ENCODE results near the gene IL31RA.

IL31RA gene

DNA sequence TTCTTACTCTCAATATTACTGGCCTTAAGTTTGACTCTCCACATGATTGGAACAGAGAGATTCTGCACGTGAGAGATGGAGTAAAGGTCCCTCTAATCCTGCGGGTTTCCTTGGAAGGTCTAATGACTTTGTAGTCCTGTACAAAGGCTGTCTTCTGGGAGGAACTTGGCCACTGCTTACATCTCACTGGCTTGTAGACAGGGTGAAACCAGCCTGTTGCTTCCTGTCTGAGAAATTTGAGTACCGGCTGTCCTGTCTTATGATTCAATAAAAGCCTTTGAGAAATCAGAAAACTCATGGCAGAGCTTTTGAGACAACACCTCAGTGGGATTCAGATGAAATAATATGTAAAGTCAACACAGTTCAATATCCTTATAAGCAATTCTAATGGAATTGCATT, 43.0 kb downstream of the IL31RA start:
- no peak for TF ChIP-seq EZH2phosphoT487 (conservative IDR thresholded peaks at IDR 0.05; ENCODE audit: low read length)
- no peak for TF ChIP-seq CTCF (IDR thresholded peaks at IDR 0.05; ENCODE audit: insufficient read depth, low read length, poor library complexity, severe bottlenecking)

DNA sequence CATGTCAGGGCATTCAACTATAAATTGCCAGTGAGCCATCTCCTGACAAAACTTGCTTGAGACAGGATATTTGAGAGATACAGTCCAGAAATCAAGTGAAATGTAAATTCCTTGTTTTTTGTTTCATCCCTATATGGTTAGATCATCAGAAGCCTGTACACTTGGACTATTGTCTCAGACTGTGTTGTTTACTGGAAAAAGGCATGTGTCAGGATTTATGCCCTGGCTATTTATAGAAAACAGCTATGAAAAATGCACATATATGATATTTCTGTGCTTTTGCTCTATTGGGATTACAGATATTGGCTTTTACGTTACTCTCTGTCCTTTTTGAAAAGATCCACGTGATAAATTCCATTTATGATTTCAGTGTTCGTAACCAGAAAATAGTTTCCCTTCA, 44.2 kb downstream of the IL31RA start:
- Histone ChIP-seq H3K9ac (ENCODE audit: low read length) (no peak overlapping the region), H3K27me3 (ENCODE audit: low read length) (no peaks in the 10 kb centered on the region), H3K4me3 (ENCODE audit: insufficient read depth, low read length, poor library complexity, severe bottlenecking) (no peak overlapping the region), H3K4me2 (ENCODE audit: low read depth, low read length, poor library complexity, severe bottlenecking) (no peak overlapping the region), H3F3A (ENCODE audit: insufficient read depth) (no peaks in the 10 kb centered on the region), H4K20me1 (ENCODE audit: low read depth, low read length) (no peaks in the 10 kb centered on the region), H3K9me2 (replicated peaks; ENCODE audit: insufficient read depth, low read length) (no peaks in the 10 kb centered on the region), H2AFZ (ENCODE audit: low read depth, low read length, severe bottlenecking) (no peak overlapping the region), H3K27ac (ENCODE audit: low read depth, low read length) (no peak overlapping the region), H3K9me3 (ENCODE audit: insufficient read depth, low read length) (no peaks in the 10 kb centered on the region), H3K36me3 (ENCODE audit: low read length) (no peaks in the 10 kb centered on the region), H3K79me2 (ENCODE audit: insufficient read depth, low read length) (no peaks in the 10 kb centered on the region)
- no peak for TF ChIP-seq EZH2phosphoT487 (conservative IDR thresholded peaks at IDR 0.05; ENCODE audit: low read length)
- no peak for TF ChIP-seq CTCF (IDR thresholded peaks at IDR 0.05; ENCODE audit: insufficient read depth, low read length, poor library complexity, severe bottlenecking)

More for the DNA sequence above, 43.0 kb downstream of the IL31RA start:
- Histone ChIP-seq H3K4me2 (ENCODE audit: low read depth, low read length, poor library complexity, severe bottlenecking) (no peak overlapping the region), H3K4me3 (ENCODE audit: insufficient read depth, low read length, poor library complexity, severe bottlenecking) (no peak overlapping the region), H3K9me2 (replicated peaks; ENCODE audit: insufficient read depth, low read length) (no peaks in the 10 kb centered on the region), H2AFZ (ENCODE audit: low read depth, low read length, severe bottlenecking) (no peak overlapping the region), H3K27ac (ENCODE audit: low read depth, low read length) (no peak overlapping the region), H3K79me2 (ENCODE audit: insufficient read depth, low read length) (no peaks in the 10 kb centered on the region), H4K20me1 (ENCODE audit: low read depth, low read length) (no peaks in the 10 kb centered on the region), H3F3A (ENCODE audit: insufficient read depth) (no peaks in the 10 kb centered on the region), H3K9me3 (ENCODE audit: insufficient read depth, low read length) (no peaks in the 10 kb centered on the region), H3K36me3 (ENCODE audit: low read length) (no peaks in the 10 kb centered on the region), H3K9ac (ENCODE audit: low read length) (no peak overlapping the region), H3K27me3 (ENCODE audit: low read length) (no peaks in the 10 kb centered on the region)

DNA sequence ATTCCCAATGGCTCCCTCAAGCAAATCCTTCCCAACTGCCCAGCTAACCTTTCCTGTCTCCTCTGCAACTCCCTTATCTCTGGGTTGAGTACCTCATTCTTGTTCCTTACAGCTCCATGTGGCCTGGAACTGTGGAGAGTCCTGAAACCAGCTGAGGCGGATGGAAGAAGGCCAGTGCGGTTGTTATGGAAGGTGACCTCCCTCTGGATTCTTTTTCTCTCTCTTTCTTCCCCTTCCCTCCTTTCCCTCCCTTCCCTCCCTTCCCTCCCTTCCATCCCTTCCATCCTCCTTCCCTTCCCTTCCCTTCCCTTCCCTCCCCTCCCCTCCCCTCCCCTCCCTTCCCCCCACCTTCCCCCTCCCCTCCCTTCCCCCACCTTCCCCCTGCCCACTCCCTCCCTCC, 45.1 kb downstream of the IL31RA start:
- Histone ChIP-seq H3K9me2 (replicated peaks; ENCODE audit: insufficient read depth, low read length) (no peaks in the 10 kb centered on the region), H3K27ac (ENCODE audit: low read depth, low read length) (no peak overlapping the region), H4K20me1 (ENCODE audit: low read depth, low read length) (no peaks in the 10 kb centered on the region), H3K4me3 (ENCODE audit: insufficient read depth, low read length, poor library complexity, severe bottlenecking) (no peak overlapping the region), H3K36me3 (ENCODE audit: low read length) (no peaks in the 10 kb centered on the region), H3K9me3 (ENCODE audit: insufficient read depth, low read length) (no peaks in the 10 kb centered on the region), H3K4me2 (ENCODE audit: low read depth, low read length, poor library complexity, severe bottlenecking) (no peak overlapping the region), H3K9ac (ENCODE audit: low read length) (no peak overlapping the region), H2AFZ (ENCODE audit: low read depth, low read length, severe bottlenecking) (no peak overlapping the region), H3K79me2 (ENCODE audit: insufficient read depth, low read length) (no peaks in the 10 kb centered on the region), H3K27me3 (ENCODE audit: low read length) (no peaks in the 10 kb centered on the region), H3F3A (ENCODE audit: insufficient read depth) (no peaks in the 10 kb centered on the region)
- TF ChIP-seq CTCF (IDR thresholded peaks at IDR 0.05; ENCODE audit: insufficient read depth, low read length, poor library complexity, severe bottlenecking) (no peak), EZH2phosphoT487 (conservative IDR thresholded peaks at IDR 0.05; ENCODE audit: low read length) (no peak)

Measured in SU-DHL-6 (cell line).